OCI-LY3 (cell line): ENCODE measurements around the gene COL1A2.

Experiments used
- CTCF ChIP-seq: fragments of 200-600, 300-600 bp; sonication (generic); IDR thresholded peaks from 2 replicates; pipeline ENCODE4 v1.5.1; 2014; ENCODE audit warnings: antibody characterized with exemption, low read length, low read depth
- EZH2phosphoT487 ChIP-seq: fragments of 200-600 bp; shearing (Covaris generic); IDR thresholded peaks from 2 replicates; pipeline ENCODE4 v1.6.1; 2018; ENCODE audit warnings: antibody characterized with exemption, mixed run types, low read depth

GRCh38 chr7:94378356-94378755, 16.3 kb upstream of the COL1A2 start:
- no peak for TF ChIP-seq CTCF
- no peak for TF ChIP-seq EZH2phosphoT487
